GM12878 (cell line): Measurements from ENCODE around the gene MINDY3. TPM values are rescaled to one million over a fixed set of nuclear protein-coding genes. Genes with fewer than 3 reads are reported as not detected.
A peak's percentile ranks its signal among the peaks of the same experiment; 100 is the strongest.

ENCODE experiments used
- ASH2L ChIP-seq: fragments of 300-600, 200-600 bp; sonication (generic); IDR thresholded peaks from 2 replicates; pipeline ENCODE4 v1.6.1; 2017; ENCODE audit warnings: low read depth, mild to moderate bottlenecking, borderline replicate concordance
- BCLAF1 ChIP-seq: fragments of 450-650 bp; IDR thresholded peaks from 2 replicates; pipeline ENCODE4 v1.6.1; 2017; ENCODE audit warnings: antibody characterized with exemption, mild to moderate bottlenecking, moderate library complexity
- BRCA1 ChIP-seq: IDR thresholded peaks from 2 replicates; pipeline ENCODE4 v1.6.1; 2011; ENCODE audit warnings: low read depth, low read length, improper control_type of control experiment
- CREB1 ChIP-seq: IDR thresholded peaks from 2 replicates; pipeline ENCODE4 v1.6.1; 2012; ENCODE audit warnings: low read depth, mild to moderate bottlenecking, inconsistent platforms
- FOXM1 ChIP-seq: IDR thresholded peaks from 2 replicates; pipeline ENCODE4 v1.6.1; 2012; ENCODE audit warnings: low read depth, mild to moderate bottlenecking, inconsistent platforms, low read length, moderate library complexity
- IKZF1 ChIP-seq: fragments of 450-650 bp; conservative IDR thresholded peaks from 2 replicates; pipeline ENCODE4 v1.6.1; 2017; ENCODE audit warnings: antibody characterized with exemption, mild to moderate bottlenecking
- IRF4 ChIP-seq: IDR thresholded peaks from 2 replicates; pipeline ENCODE4 v1.6.1; 2011; ENCODE audit warnings: low read depth, low read length
- MAX ChIP-seq: IDR thresholded peaks from 2 replicates; pipeline ENCODE4 v1.6.1; 2012; ENCODE audit warnings: low read depth, low read length, improper control_type of control experiment
- NFYB ChIP-seq: IDR thresholded peaks from 2 replicates; pipeline ENCODE4 v1.6.1; 2011; ENCODE audit warnings: low read depth, mild to moderate bottlenecking, low read length, improper control_type of control experiment, moderate library complexity; ENCODE audit not compliant: insufficient read depth
- RCOR1 ChIP-seq: conservative IDR thresholded peaks from 2 replicates; pipeline ENCODE4 v1.6.1; 2012; ENCODE audit warnings: low read depth, low read length, improper control_type of control experiment
- SKIL ChIP-seq: fragments of 450-650 bp; IDR thresholded peaks from 2 replicates; pipeline ENCODE4 v1.6.1; 2017; ENCODE audit warnings: mild to moderate bottlenecking, low read depth, inconsistent platforms; ENCODE audit not compliant: poor library complexity, severe bottlenecking
- TBL1XR1 ChIP-seq: IDR thresholded peaks from 2 replicates; pipeline ENCODE4 v1.6.1; 2012; ENCODE audit warnings: low read depth, low read length, improper control_type of control experiment
- WRNIP1 ChIP-seq: IDR thresholded peaks from 2 replicates; pipeline ENCODE4 v1.6.1; 2011; ENCODE audit warnings: low read depth, low read length, improper control_type of control experiment, borderline replicate concordance
- ZBTB33 ChIP-seq: fragments of 450-650 bp; IDR thresholded peaks from 2 replicates; pipeline ENCODE4 v1.6.1; 2017; ENCODE audit warnings: mild to moderate bottlenecking
- ZBTB40 ChIP-seq: fragments of 450-650 bp; IDR thresholded peaks from 2 replicates; pipeline ENCODE4 v1.6.1; 2016; ENCODE audit warnings: mild to moderate bottlenecking, moderate library complexity, borderline replicate concordance
- ZNF274 ChIP-seq: IDR thresholded peaks from one replicate; pipeline ENCODE4 v1.8.0; 2011; ENCODE audit not compliant: insufficient read length, insufficient read depth
- ZZZ3 ChIP-seq: IDR thresholded peaks from 2 replicates; pipeline ENCODE4 v1.6.1; 2011; ENCODE audit warnings: low read depth; ENCODE audit not compliant: control insufficient read depth, insufficient read length
- polyA plus RNA-seq, 11 experiments: library from polyadenylated mRNA; depleted of rRNA in 4 of 11; unstranded in 6 of 11; stranded (reverse) in 5 of 11; fragments of >200 nt; fragmentation: Nextera tagmentation in 4 of 11; fragmentation: Illumina TruSeq in 1 of 11; extraction: Ambion mirVana in 4 of 11; extraction: Trizol in 1 of 11; gene quantifications; 1 replicate in 1 of 11; 2 replicates in 10 of 11; pipeline versions ENCODE4 v1.2.1 to v1.2.3, GENCODE V29; 2011 to 2016; ENCODE audit warnings: inconsistent platforms in 2 of 11, missing spikeins in 2 of 11, low read depth in 1 of 11
- total RNA-seq, 4 experiments: library from RNA; depleted of rRNA in 3 of 4; stranded (reverse); fragments of >200 nt in 3 of 4; fragmentation: Illumina TruSeq in 1 of 4; extraction: Trizol in 1 of 4; gene quantifications; 2 replicates each; pipeline versions ENCODE4 v1.2.1 to v1.2.3, GENCODE V29; 2013 to 2021

MINDY3 gene
- total and polyA plus RNA-seq, 10 of the 15 experiments (the other 5 are each of a cell fraction or from before 2014, with no cell fraction given), result 12.0 to 23.6 (median 15.7) TPM

GRCh38 chr10:15817409-15818046 lies 42.8 kb downstream of the MINDY3 start (continued):
- no peak for TF ChIP-seq ASH2L
- no peak for TF ChIP-seq BRCA1
- no peak for TF ChIP-seq CREB1
- TF ChIP-seq SKIL, result no peak
- TF ChIP-seq BCLAF1, result no peak
- no peak for TF ChIP-seq FOXM1
- TF ChIP-seq ZBTB40, result no peak
- no peak for TF ChIP-seq MAX
- TF ChIP-seq WRNIP1, result no peak
- 0 out of 2 replicates have a peak, but pooled peaks have one; percentile 39 for TF ChIP-seq IKZF1
- TF ChIP-seq ZNF274, result no peak
- no peak for TF ChIP-seq ZZZ3
- no peak for TF ChIP-seq ZBTB33
- no peak for TF ChIP-seq NFYB
- no peak for TF ChIP-seq RCOR1
- no peak for TF ChIP-seq IRF4
- TF ChIP-seq TBL1XR1, result no peak
